Measurements from ENCODE around the gene SLC52A3.

The SLC52A3 gene

DNA sequence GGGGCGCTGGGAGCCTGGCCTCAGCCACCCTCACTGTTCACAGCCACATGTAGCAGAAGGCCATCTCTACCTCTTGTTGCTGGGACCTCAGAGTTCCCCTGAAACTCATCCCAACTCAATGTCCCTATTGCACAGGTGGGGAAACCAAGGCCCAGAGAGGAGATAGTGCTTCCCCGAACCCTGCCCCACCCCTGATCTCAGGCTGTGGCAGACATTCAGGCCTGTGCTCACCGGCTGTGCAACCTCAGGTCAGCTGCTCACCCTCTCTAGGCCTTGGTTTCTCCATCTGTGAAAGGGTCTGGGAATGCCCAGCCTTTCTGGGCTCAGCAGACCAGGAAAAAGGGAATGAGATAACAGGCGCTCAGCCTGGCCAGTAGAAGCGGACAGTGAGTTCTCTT lies 6.4 kb upstream of the SLC52A3 start:
- TF ChIP-seq, protein P1, sequence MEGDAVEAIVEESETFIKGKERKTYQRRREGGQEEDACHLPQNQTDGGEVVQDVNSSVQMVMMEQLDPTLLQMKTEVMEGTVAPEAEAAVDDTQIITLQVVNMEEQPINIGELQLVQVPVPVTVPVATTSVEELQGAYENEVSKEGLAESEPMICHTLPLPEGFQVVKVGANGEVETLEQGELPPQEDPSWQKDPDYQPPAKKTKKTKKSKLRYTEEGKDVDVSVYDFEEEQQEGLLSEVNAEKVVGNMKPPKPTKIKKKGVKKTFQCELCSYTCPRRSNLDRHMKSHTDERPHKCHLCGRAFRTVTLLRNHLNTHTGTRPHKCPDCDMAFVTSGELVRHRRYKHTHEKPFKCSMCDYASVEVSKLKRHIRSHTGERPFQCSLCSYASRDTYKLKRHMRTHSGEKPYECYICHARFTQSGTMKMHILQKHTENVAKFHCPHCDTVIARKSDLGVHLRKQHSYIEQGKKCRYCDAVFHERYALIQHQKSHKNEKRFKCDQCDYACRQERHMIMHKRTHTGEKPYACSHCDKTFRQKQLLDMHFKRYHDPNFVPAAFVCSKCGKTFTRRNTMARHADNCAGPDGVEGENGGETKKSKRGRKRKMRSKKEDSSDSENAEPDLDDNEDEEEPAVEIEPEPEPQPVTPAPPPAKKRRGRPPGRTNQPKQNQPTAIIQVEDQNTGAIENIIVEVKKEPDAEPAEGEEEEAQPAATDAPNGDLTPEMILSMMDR (conservative IDR thresholded peaks at IDR 0.05; ENCODE audit: low read depth, low read length): no peak
- no peak for DNase-seq (ENCODE audit: low read depth)
- no peak overlapping the region for H3K4me3 ChIP-seq (ENCODE audit: low read length)

- TF ChIP-seq, protein P1 (conservative IDR thresholded peaks at IDR 0.05; ENCODE audit: low read depth, low read length): no peak
- DNase-seq (ENCODE audit: low read depth): no peak
- no peak overlapping the region for H3K4me3 ChIP-seq (ENCODE audit: low read length)
These were observed 5.8 kb upstream of the SLC52A3 start for GRCh38 chr20:774016-774659.

DNA sequence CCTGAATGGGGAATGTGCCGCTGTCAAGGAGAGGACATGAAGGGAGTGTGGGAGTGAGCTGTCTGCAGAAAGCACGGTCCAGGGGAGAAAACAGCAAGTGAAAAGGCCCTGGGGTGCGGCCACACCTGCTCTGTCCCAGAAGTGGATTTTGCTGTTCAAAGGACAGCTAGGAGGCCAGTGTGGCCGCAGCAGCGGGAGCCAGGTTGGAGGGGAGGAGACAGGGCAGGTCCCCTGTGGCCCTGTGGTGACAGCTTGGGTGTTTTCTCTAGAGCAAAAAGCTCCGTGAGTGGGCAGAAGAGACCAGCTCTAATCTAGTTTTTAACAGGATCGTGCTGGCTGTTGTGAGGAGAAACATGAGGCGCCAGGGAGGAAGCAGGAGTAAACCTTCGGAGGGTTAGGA lies 4.5 kb upstream of the SLC52A3 start:
- DNase-seq (ENCODE audit: low read depth): no peak
- no peak overlapping the region for H3K4me3 ChIP-seq (ENCODE audit: low read length)
- TF ChIP-seq, protein P1 (conservative IDR thresholded peaks at IDR 0.05; ENCODE audit: low read depth, low read length): no peak

DNA sequence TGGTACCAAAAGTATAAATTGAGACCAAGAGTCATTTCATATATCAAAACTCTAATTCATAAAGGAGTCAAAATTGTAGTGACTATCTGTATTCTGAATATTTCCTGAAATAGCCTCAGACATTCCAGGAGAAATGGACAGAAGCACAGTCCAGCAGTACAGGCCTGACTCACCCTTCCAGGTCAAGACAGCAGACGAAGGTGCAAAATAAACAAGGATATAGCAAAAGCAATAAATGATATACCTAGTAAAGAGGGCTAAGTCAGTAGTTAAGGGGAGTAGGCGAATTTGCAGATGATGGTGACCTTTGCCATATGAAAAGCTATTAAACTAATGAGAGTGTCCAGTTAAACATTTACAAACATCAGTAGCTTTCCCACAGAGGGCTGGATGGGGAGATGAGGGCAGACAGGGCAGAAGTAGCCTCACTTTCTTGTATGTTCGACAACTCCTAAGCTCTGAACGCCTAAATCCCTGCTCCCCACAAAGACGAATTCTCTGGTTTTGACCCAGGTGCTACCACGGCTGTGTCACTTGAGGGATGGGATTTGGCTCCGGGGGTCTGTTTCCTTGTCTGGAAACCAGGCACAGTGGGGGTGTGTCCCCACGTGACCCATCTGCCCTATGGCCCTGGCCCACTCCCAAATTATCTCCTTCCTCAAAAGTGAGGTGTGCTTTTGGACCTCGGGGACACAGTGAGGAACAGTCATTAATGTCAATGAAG lies 3.6 kb upstream of the SLC52A3 start:
- H3K4me3 ChIP-seq (ENCODE audit: low read length): no peak overlapping the region
- TF ChIP-seq, protein P1 (conservative IDR thresholded peaks at IDR 0.05; ENCODE audit: low read depth, low read length): no peak
- no peak for DNase-seq (ENCODE audit: low read depth)

GRCh38 chr20:770691-771090 lies 2.4 kb upstream of the SLC52A3 start:
- DNase-seq (ENCODE audit: low read depth): no peak
- no peak overlapping the region for H3K4me3 ChIP-seq (ENCODE audit: low read length)
- TF ChIP-seq, protein P1 (conservative IDR thresholded peaks at IDR 0.05; ENCODE audit: low read depth, low read length): no peak

- DNase-seq (ENCODE audit: low read depth): no peak
- TF ChIP-seq, protein P1 (conservative IDR thresholded peaks at IDR 0.05; ENCODE audit: low read depth, low read length): no peak
These were observed 1.4 kb downstream of the SLC52A3 start for GRCh38 chr20:766906-767305.

GRCh38 chr20:764255-764654 lies 4.0 kb downstream of the SLC52A3 start:
- TF ChIP-seq, protein P1 (conservative IDR thresholded peaks at IDR 0.05; ENCODE audit: low read depth, low read length): no peak

More at GRCh38 chr20:766906-767305, 1.4 kb downstream of the SLC52A3 start:
- H3K4me3 ChIP-seq (ENCODE audit: low read length): no peak overlapping the region

More at GRCh38 chr20:764255-764654, 4.0 kb downstream of the SLC52A3 start:
- H3K4me3 ChIP-seq (ENCODE audit: low read length): no peak overlapping the region
- DNase-seq (ENCODE audit: low read depth): no peak

Data from retinal pigment epithelial cell (primary cell).